ENCODE data around the gene CCDC57. TPM values are rescaled to one million over a fixed set of nuclear protein-coding genes. Genes with fewer than 3 reads are reported as not detected.

The CCDC57 gene
- total RNA-seq, 1 donor from 2014 or later = 37.2 TPM

- peaks cover 16% of the 10 kb centered on the region for H3K36me3 Mint-ChIP-seq (ENCODE audit: low read depth, unreplicated experiment)
- no peak overlapping the region for H3K4me3 Mint-ChIP-seq (ENCODE audit: unreplicated experiment)
- H3K27me3 Mint-ChIP-seq (ENCODE audit: unreplicated experiment) = peaks cover 6% of the 10 kb centered on the region
- no peak overlapping the region for H3K27ac Mint-ChIP-seq (ENCODE audit: unreplicated experiment)
- H3K9me3 Mint-ChIP-seq (ENCODE audit: unreplicated experiment) = no peaks in the 10 kb centered on the region
- H3K4me1 Mint-ChIP-seq (ENCODE audit: unreplicated experiment) = no peaks in the 10 kb centered on the region
- TF ChIP-seq CTCF (IDR thresholded peaks at IDR 0.05; ENCODE audit: unreplicated experiment) = no peak
- DNase-seq (ENCODE audit: low spot score) = no peak
Observed at GRCh38 chr17:82158825-82159224, 53.8 kb downstream of the CCDC57 start.

GRCh38 chr17:82157046-82158035 lies 55.3 kb downstream of the CCDC57 start:
- H3K36me3 Mint-ChIP-seq (ENCODE audit: low read depth, unreplicated experiment) = peaks cover 8% of the 10 kb centered on the region

GRCh38 chr17:82156284-82156925 lies 56.2 kb downstream of the CCDC57 start:
- Mint-ChIP-seq H3K27me3 (ENCODE audit: unreplicated experiment) (peaks cover 6% of the 10 kb centered on the region), H3K9me3 (ENCODE audit: unreplicated experiment) (no peaks in the 10 kb centered on the region), H3K27ac (ENCODE audit: unreplicated experiment) (no peak overlapping the region), H3K4me1 (ENCODE audit: unreplicated experiment) (no peaks in the 10 kb centered on the region), H3K4me3 (ENCODE audit: unreplicated experiment) (no peak overlapping the region), H3K36me3 (ENCODE audit: low read depth, unreplicated experiment) (peaks cover 5% of the 10 kb centered on the region)
- DNase-seq (ENCODE audit: low spot score) = no peak
- no peak for TF ChIP-seq CTCF (IDR thresholded peaks at IDR 0.05; ENCODE audit: unreplicated experiment)

More at GRCh38 chr17:82157046-82158035, 55.3 kb downstream of the CCDC57 start:
- Mint-ChIP-seq H3K27me3 (ENCODE audit: unreplicated experiment) (peaks cover 6% of the 10 kb centered on the region), H3K9me3 (ENCODE audit: unreplicated experiment) (no peaks in the 10 kb centered on the region), H3K4me3 (ENCODE audit: unreplicated experiment) (no peak overlapping the region), H3K4me1 (ENCODE audit: unreplicated experiment) (no peaks in the 10 kb centered on the region), H3K27ac (ENCODE audit: unreplicated experiment) (no peak overlapping the region)
- no peak for DNase-seq (ENCODE audit: low spot score)
- TF ChIP-seq CTCF (IDR thresholded peaks at IDR 0.05; ENCODE audit: unreplicated experiment) = no peak

GRCh38 chr17:82155606-82156005 lies 57.0 kb downstream of the CCDC57 start:
- peaks cover 4% of the 10 kb centered on the region for H3K36me3 Mint-ChIP-seq (ENCODE audit: low read depth, unreplicated experiment)
- H3K27ac Mint-ChIP-seq (ENCODE audit: unreplicated experiment) = no peak overlapping the region
- peaks cover 6% of the 10 kb centered on the region for H3K27me3 Mint-ChIP-seq (ENCODE audit: unreplicated experiment)
- no peak for DNase-seq (ENCODE audit: low spot score)
- no peak overlapping the region for H3K4me3 Mint-ChIP-seq (ENCODE audit: unreplicated experiment)
- no peak for TF ChIP-seq CTCF (IDR thresholded peaks at IDR 0.05; ENCODE audit: unreplicated experiment)
- no peaks in the 10 kb centered on the region for H3K4me1 Mint-ChIP-seq (ENCODE audit: unreplicated experiment)
- H3K9me3 Mint-ChIP-seq (ENCODE audit: unreplicated experiment) = no peaks in the 10 kb centered on the region

Measured in endothelial cell (in vitro differentiated cells).